Measurements from ENCODE around the gene ODF2. TPM values are rescaled to one million over a fixed set of nuclear protein-coding genes. Genes with fewer than 3 reads are reported as not detected.

ODF2 gene
- total and polyA plus RNA-seq, 2 experiments from 2014 or later = 17.5 to 26.9 TPM

DNA sequence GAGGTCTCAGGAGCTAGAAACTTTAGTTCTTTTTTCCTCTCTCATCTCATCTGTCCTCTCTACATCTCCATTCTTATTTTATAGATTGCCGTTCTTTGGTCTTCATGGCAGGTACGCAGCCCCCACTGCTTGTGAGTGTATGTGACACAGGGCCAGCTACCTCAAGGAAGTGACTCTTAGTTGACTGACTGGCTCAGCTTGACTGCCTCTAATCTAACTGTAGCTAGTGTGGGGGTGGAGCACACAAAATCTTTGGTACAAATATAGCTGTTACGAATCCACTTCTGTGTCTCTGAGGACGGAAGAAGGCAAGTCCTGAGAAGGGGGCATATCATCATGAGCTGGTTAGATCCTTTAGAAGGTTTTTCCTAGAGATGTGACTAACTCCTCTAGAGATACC, 76.8 kb downstream of the ODF2 start (continued):
- TF ChIP-seq REST (IDR thresholded peaks at IDR 0.05; ENCODE audit: unreplicated experiment) (no peak), ETS1 (IDR thresholded peaks at IDR 0.05) (no peak), EZH2 (IDR thresholded peaks at IDR 0.05; ENCODE audit: low read depth, unreplicated experiment) (no peak)

DNA sequence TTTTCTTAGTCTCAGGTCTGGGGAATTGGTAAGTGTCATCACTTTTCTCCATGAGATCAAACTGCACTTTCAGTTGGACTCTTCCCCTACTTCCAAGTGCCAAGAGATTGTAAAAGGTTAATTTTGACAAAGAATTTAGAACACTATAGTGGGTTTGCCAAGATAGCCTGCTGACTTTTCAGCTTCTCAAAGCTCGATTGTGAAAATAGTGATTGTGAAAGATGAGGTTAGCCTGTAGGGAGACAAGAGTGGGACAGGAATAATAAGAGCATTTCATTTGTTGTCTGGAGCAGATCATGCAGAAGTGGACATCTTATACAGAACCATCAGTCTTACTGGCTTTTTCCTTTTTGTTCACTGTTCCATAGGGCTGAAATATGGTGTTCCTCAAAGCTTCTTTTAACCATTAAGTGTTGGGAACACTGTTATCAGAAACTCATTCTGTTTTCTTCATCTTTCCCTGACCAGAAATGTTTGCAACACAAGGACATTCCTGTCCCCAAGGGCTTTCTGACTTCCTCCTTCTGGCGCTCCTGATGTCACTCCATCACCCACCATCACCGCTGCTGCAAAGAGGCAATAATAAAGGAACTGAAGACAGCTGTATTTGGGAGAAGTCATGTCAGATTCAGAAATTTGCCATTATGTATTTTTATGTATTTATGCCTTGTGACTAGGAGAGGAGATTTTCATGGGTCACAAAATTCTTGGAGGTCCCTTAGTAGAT, 85.0 kb downstream of the ODF2 start:
- H3K4me1 Mint-ChIP-seq = no peaks in the 10 kb centered on the region
- no peaks in the 10 kb centered on the region for H3K4me1 ChIP-seq (ENCODE audit: insufficient read depth)
- no peak overlapping the region for H3K4me3 Mint-ChIP-seq
- H3K27ac Mint-ChIP-seq = no peak overlapping the region
- peaks cover 4% of the 10 kb centered on the region; the same call in 1 of the 2 replicates for H3K36me3 ChIP-seq (ENCODE audit: insufficient read depth)
- no peak for DNase-seq (ENCODE audit: low spot score)
- H3K27ac ChIP-seq (ENCODE audit: low read depth) = no peak overlapping the region
- no peak for TF ChIP-seq REST (IDR thresholded peaks at IDR 0.05; ENCODE audit: unreplicated experiment)
- no peak for TF ChIP-seq EZH2phosphoT487 (IDR thresholded peaks at IDR 0.05; ENCODE audit: unreplicated experiment)
- H3K36me3 Mint-ChIP-seq (ENCODE audit: low read depth) = peaks cover 3% of the 10 kb centered on the region; the same call in 2 of the 3 replicates
- no peaks in the 10 kb centered on the region for H3K27me3 Mint-ChIP-seq (ENCODE audit: insufficient read depth, low read depth, poor library complexity)
- H3K9me2 ChIP-seq (ENCODE audit: insufficient read depth) = no peaks in the 10 kb centered on the region
- no peak for ATAC-seq
- H3K4me3 ChIP-seq = no peak overlapping the region
- no peak overlapping the region for H2AFZ ChIP-seq
- no peaks in the 10 kb centered on the region for H3K9me3 Mint-ChIP-seq
- no peaks in the 10 kb centered on the region for H3K79me2 ChIP-seq (replicated peaks; ENCODE audit: insufficient read depth)
- H3F3A ChIP-seq (replicated peaks; ENCODE audit: low read depth) = no peaks in the 10 kb centered on the region
- H3K27me3 ChIP-seq (ENCODE audit: insufficient read depth) = no peaks in the 10 kb centered on the region
- H3K4me2 ChIP-seq = no peak overlapping the region
- H4K20me1 ChIP-seq (replicated peaks; ENCODE audit: insufficient read depth) = peaks cover 3% of the 10 kb centered on the region; the same call in 1 of the 2 replicates

Data from GM23338 (cell line).